ENCODE results near the gene ADAMTS13.

- TF ChIP-seq CTCF (IDR thresholded peaks at IDR 0.05) (no peak), EP300 (IDR thresholded peaks at IDR 0.05) (no peak), POLR2A (IDR thresholded peaks at IDR 0.05) (no peak), POLR2AphosphoS5 (IDR thresholded peaks at IDR 0.05) (no peak)
Measured at GRCh38 chr9:133508046-133508445, 85.9 kb downstream of the ADAMTS13 start.
